ENCODE results near the gene ZNF678. TPM values are rescaled to one million over a fixed set of nuclear protein-coding genes. Genes with fewer than 3 reads are reported as not detected.

ZNF678 gene
- total RNA-seq, 4 donors from 2014 or later, result 1.2 to 6.8 (median 2.5) TPM

GRCh38 chr1:227544067-227545050, 19.0 kb upstream of the ZNF678 start:
- 90 to 92% methylated on average over 5 to 8 of the region's 9 CpGs for WGBS, 2 donors
- DNase-seq (ENCODE audit: low spot score in 2 of 2), result no peak

GRCh38 chr1:227545361-227545760, 18.0 kb upstream of the ZNF678 start:
- no peak for DNase-seq (ENCODE audit: low spot score in 2 of 2)
- intact Hi-C loops (cut with DNase I; ENCODE audit: low total_unique reads), result no loop called here
- no peak for TF ChIP-seq POLR2A (IDR thresholded peaks at IDR 0.05)
- 93 to 96% methylated on average over 5 of the region's 5 CpGs for WGBS, 2 donors
- H3K4me3 ChIP-seq (ENCODE audit: low read depth, poor library complexity, severe bottlenecking), result no peak overlapping the region

More at GRCh38 chr1:227544067-227545050, 19.0 kb upstream of the ZNF678 start:
- H3K4me3 ChIP-seq (ENCODE audit: low read depth, poor library complexity, severe bottlenecking), result no peak overlapping the region
- TF ChIP-seq POLR2A (IDR thresholded peaks at IDR 0.05), result no peak
- TF ChIP-seq CTCF (IDR thresholded peaks at IDR 0.05), result no peak
- intact Hi-C loops (cut with DNase I; ENCODE audit: low total_unique reads), result no loop called here

GRCh38 chr1:227546059-227546458, 17.3 kb upstream of the ZNF678 start:
- TF ChIP-seq CTCF (IDR thresholded peaks at IDR 0.05) (no peak), POLR2A (IDR thresholded peaks at IDR 0.05) (no peak)
- no peak overlapping the region for H3K4me3 ChIP-seq (ENCODE audit: low read depth, poor library complexity, severe bottlenecking)
- intact Hi-C loops (cut with DNase I; ENCODE audit: low total_unique reads), result no loop called here
- 70 to 92% methylated on average over 5 of the region's 5 CpGs for WGBS, 2 donors
- DNase-seq (ENCODE audit: low spot score in 2 of 2), result no peak

GRCh38 chr1:227546598-227547309, 16.6 kb upstream of the ZNF678 start:
- TF ChIP-seq CTCF (IDR thresholded peaks at IDR 0.05) (no peak), POLR2A (IDR thresholded peaks at IDR 0.05) (no peak)

GRCh38 chr1:227547310-227548118, 15.8 kb upstream of the ZNF678 start:
- no peak overlapping the region for H3K4me3 ChIP-seq (ENCODE audit: low read depth, poor library complexity, severe bottlenecking)
- no peak for TF ChIP-seq CTCF (IDR thresholded peaks at IDR 0.05)
- TF ChIP-seq POLR2A (IDR thresholded peaks at IDR 0.05), result no peak
- intact Hi-C loops (cut with DNase I; ENCODE audit: low total_unique reads), result no loop called here
- DNase-seq (ENCODE audit: low spot score in 2 of 2), result no peak
- 75 to 84% methylated on average over 7 of the region's 8 CpGs for WGBS, 2 donors

More at GRCh38 chr1:227546598-227547309, 16.6 kb upstream of the ZNF678 start:
- no peak overlapping the region for H3K4me3 ChIP-seq (ENCODE audit: low read depth, poor library complexity, severe bottlenecking)
- 91 to 98% methylated on average over 8 of the region's 8 CpGs for WGBS, 2 donors
- intact Hi-C loops (cut with DNase I; ENCODE audit: low total_unique reads), result no loop called here
- DNase-seq (ENCODE audit: low spot score in 2 of 2), result no peak
